Stimulated activated CD4-positive, alpha-beta T cell treated with anti-CD3 and anti-CD28 coated beads, Interleukin-12 subunit alpha, Interleukin-12 subunit beta, amount 100 ng/mL, for 24 hours (primary cell): ENCODE data around the gene ZNF468.
A peak's percentile ranks its signal among the peaks of the same experiment; 100 is the strongest.
"Not testable (repeated sequence)": the region's sequence is repeated elsewhere in the genome, so short reads cannot be mapped to it uniquely, and the experiment has no call there.

Experiments used
- DNase-seq, 2 experiments: peaks; one replicate each; pipeline ENCODE4 v3.0.0-alpha.2; 2020; ENCODE audit warnings: low read depth in 2 of 2

The ZNF468 gene

GRCh38 chr19:52825765-52826164 is 31.7 kb downstream of the ZNF468 start:
- DNase-seq, result no peak

GRCh38 chr19:52823676-52824075 is 33.7 kb downstream of the ZNF468 start:
- DNase-seq, result no peak

- peak; percentile 37 to 39 for DNase-seq
Measured at GRCh38 chr19:52821204-52821960, 36.0 kb downstream of the ZNF468 start, which contains the start of gene ZNF28. Gene ZNF28, minus strand, starts transcription at chr19:52821633. Its CDS starts 3,675 bp downstream, at chr19:52817958.

- DNase-seq, result peak; percentile 2 to 12
Measured at GRCh38 chr19:52820472-52821203, 36.8 kb downstream of the ZNF468 start.

GRCh38 chr19:52809801-52810200 is 47.6 kb downstream of the ZNF468 start:
- DNase-seq, result no peak

- not testable (repeated sequence) for DNase-seq
Measured at GRCh38 chr19:52799950-52800640, 57.3 kb downstream of the ZNF468 start.

- no peak for DNase-seq
Measured at GRCh38 chr19:52789440-52789839, 68.0 kb downstream of the ZNF468 start.
